HepG2 (cell line): ENCODE results near the gene FNIP2. TPM values are rescaled to one million over a fixed set of nuclear protein-coding genes. Genes with fewer than 3 reads are reported as not detected.

Experiments used
- ASH2L ChIP-seq: fragments of 300-600, 200-600 bp; sonication (generic); IDR thresholded peaks from 2 replicates; pipeline ENCODE4 v1.7.0; 2017; ENCODE audit warnings: low read depth, mild to moderate bottlenecking, moderate library complexity, mixed read lengths, low read length; ENCODE audit not compliant: insufficient read length
- CBFB ChIP-seq: sonication (generic); formaldehyde crosslinking; IDR thresholded peaks from 2 replicates; pipeline ENCODE4 v1.4.0; 2020; ENCODE audit warnings: missing genetic modification reagents
- DMAP1 ChIP-seq: IDR thresholded peaks from 2 replicates; pipeline ENCODE4 v1.6.1; 2016
- GABPA ChIP-seq, 2 experiments: IDR thresholded peaks; 2 replicates each; pipeline ENCODE4 v1.6.1; 2011 to 2016; ENCODE audit warnings: low read depth in 2 of 2, low read length in 1 of 2, missing biosample characterization in 1 of 2, missing genetic modification characterization in 1 of 2
- PHF21A ChIP-seq: sonication (generic); formaldehyde crosslinking; IDR thresholded peaks from 2 replicates; pipeline ENCODE4 v1.5.0; 2020; ENCODE audit warnings: mild to moderate bottlenecking, missing genetic modification reagents
- RBM22 ChIP-seq: fragments of 200-400 bp; formaldehyde crosslinking; optimal IDR thresholded peaks from 2 replicates; pipeline ENCODE3; 2017; ENCODE audit warnings: mild to moderate bottlenecking, low read length, moderate library complexity
- RNF2 ChIP-seq: fragments of 450-650 bp; conservative IDR thresholded peaks from 2 replicates; pipeline ENCODE4 v1.6.1; 2016; ENCODE audit warnings: low read depth
- TBL1XR1 ChIP-seq: fragments of 150-350 bp; IDR thresholded peaks from 2 replicates; pipeline ENCODE4 v1.6.1; 2014; ENCODE audit warnings: borderline replicate concordance, low read length; ENCODE audit not compliant: partially characterized antibody
- THAP9 ChIP-seq: sonication (generic); formaldehyde crosslinking; IDR thresholded peaks from 2 replicates; pipeline ENCODE4; 2020; ENCODE audit warnings: missing genetic modification reagents, mild to moderate bottlenecking, borderline replicate concordance
- ZBTB20 ChIP-seq: sonication (generic); formaldehyde crosslinking; IDR thresholded peaks from 2 replicates; pipeline ENCODE4 v1.8.1; 2023; ENCODE audit warnings: missing genetic modification reagents, low read depth, mild to moderate bottlenecking, borderline replicate concordance
- ZEB1 ChIP-seq: IDR thresholded peaks from 2 replicates; pipeline ENCODE4 v1.6.1; 2012; ENCODE audit warnings: mild to moderate bottlenecking, low read depth, inconsistent platforms; ENCODE audit not compliant: insufficient replicate concordance
- ZFP36L1 ChIP-seq: sonication (generic); formaldehyde crosslinking; IDR thresholded peaks from 2 replicates; pipeline ENCODE4 v1.8.0; 2022; ENCODE audit warnings: mild to moderate bottlenecking, missing genetic modification reagents, moderate library complexity
- ZNF143 ChIP-seq: sonication (generic); formaldehyde crosslinking; IDR thresholded peaks from 2 replicates; pipeline ENCODE4 v1.4.0; 2020; ENCODE audit warnings: missing genetic modification reagents
- ZNF230 ChIP-seq: sonication (generic); formaldehyde crosslinking; IDR thresholded peaks from 2 replicates; pipeline ENCODE4 v1.4.0; 2020; ENCODE audit warnings: mild to moderate bottlenecking, missing genetic modification reagents
- ZNF33B ChIP-seq: sonication (generic); formaldehyde crosslinking; IDR thresholded peaks from 2 replicates; pipeline ENCODE4 v1.5.1; 2020; ENCODE audit warnings: mild to moderate bottlenecking, missing genetic modification reagents
- ZNF503 ChIP-seq: sonication (generic); formaldehyde crosslinking; IDR thresholded peaks from 2 replicates; pipeline ENCODE4 v1.4.0; 2020; ENCODE audit warnings: missing genetic modification reagents
- ZNF609 ChIP-seq: sonication (generic); formaldehyde crosslinking; IDR thresholded peaks from 2 replicates; pipeline ENCODE4 v1.4.0; 2020; ENCODE audit warnings: mild to moderate bottlenecking, missing genetic modification reagents, borderline replicate concordance
- ZNF768 ChIP-seq: sonication (generic); formaldehyde crosslinking; IDR thresholded peaks from 2 replicates; pipeline ENCODE4 v1.4.0; 2020; ENCODE audit warnings: missing genetic modification reagents
- ZNF788 ChIP-seq: sonication (generic); formaldehyde crosslinking; IDR thresholded peaks from 2 replicates; pipeline ENCODE4 v1.5.0; 2020; ENCODE audit warnings: mild to moderate bottlenecking, missing genetic modification reagents, borderline replicate concordance
- polyA plus RNA-seq, 8 experiments: library from polyadenylated mRNA; depleted of rRNA in 3 of 8; stranded (reverse) in 7 of 8; unstranded in 1 of 8; fragments of >200 nt; fragmentation: Illumina TruSeq in 4 of 8; extraction: Trizol in 4 of 8; gene quantifications; 2 replicates each; pipeline versions ENCODE4 v1.2.1 to v1.2.3, GENCODE V29; 2011 to 2016; ENCODE audit warnings: low read depth in 4 of 8, missing spikeins in 1 of 8, mixed read lengths in 1 of 8; ENCODE audit not compliant: insufficient read depth in 1 of 8
- total RNA-seq, 5 experiments: library from RNA; depleted of rRNA; stranded (reverse); fragments of >200 nt; fragmentation: Illumina TruSeq; extraction: Trizol; gene quantifications; 2 replicates each; pipeline ENCODE4 v1.2.3, GENCODE V29; 2016; ENCODE audit warnings: low read depth in 1 of 5

FNIP2 gene
- total and polyA plus RNA-seq, 2 of the 13 experiments (the other 11 are each of a cell fraction or from before 2014, with no cell fraction given) = 15.5 to 21.0 TPM

- TF ChIP-seq THAP9 (peak; percentile 50; the same call in 1 of the 2 replicates), ZFP36L1 (peak; percentile 61; the same call in 1 of the 2 replicates), ZNF143 (CRISPR knock-in tag) (peak; percentile 43; the same call in 1 of the 2 replicates), ZNF503 (0 out of 2 replicates have a peak, but pooled peaks have one; percentile 41), ZEB1 (no peak), PHF21A (0 out of 2 replicates have a peak, but pooled peaks have one; percentile 16), RBM22 (no peak), ZBTB20 (peak; percentile 83), ZNF788 (peak; percentile 58; the same call in 1 of the 2 replicates), ZNF609 (peak; percentile 25; the same call in 1 of the 2 replicates), CBFB (CRISPR knock-in tag) (peak; percentile 32; the same call in 1 of the 2 replicates), DMAP1 (CRISPR knock-in tag) (peak; percentile 98), ASH2L (peak; percentile 97), TBL1XR1 (peak; percentile 42), ZNF768 (peak; percentile 71), GABPA (IDR thresholded peaks at IDR 0.05; ENCODE audit: low read depth, low read length) (peak; percentile 97), GABPA (CRISPR knock-in tag; IDR thresholded peaks at IDR 0.05; ENCODE audit: low read depth) (peak; percentile 98), ZNF33B (CRISPR knock-in tag) (0 out of 2 replicates have a peak, but pooled peaks have one; percentile 54), ZNF230 (CRISPR knock-in tag) (peak; percentile 29; the same call in 1 of the 2 replicates), RNF2 (peak; percentile 72; the same call in 1 of the 2 replicates)
Observed at GRCh38 chr4:158722917-158723793, 45.7 kb upstream of the FNIP2 start, which contains the start of gene PPID (continued).
